Right lung (tissue), 5 donors: ENCODE data around the gene CD300A. TPM values are rescaled to one million over a fixed set of nuclear protein-coding genes. Genes with fewer than 3 reads are reported as not detected.
"Not testable (repeated sequence)": the region's sequence is repeated elsewhere in the genome, so short reads cannot be mapped to it uniquely, and the experiment has no call there.

Experiments used
- DNase-seq, 2 donors: peaks; one replicate each; pipeline ENCODE4 v3.0.0-alpha.2; 2013
- polyA plus RNA-seq, 5 donors: library from polyadenylated mRNA; unstranded; fragments of 120-200 nt; gene quantifications; one replicate each; pipeline versions ENCODE4 v1.2.1 to v1.2.3, GENCODE V29; 2013; ENCODE audit warnings: inconsistent platforms in 1 of 5, low replicate concordance in 1 of 5; ENCODE audit not compliant: insufficient read length in 5 of 5, insufficient read depth in 1 of 5

Gene CD300A
- polyA plus RNA-seq, 5 donors = 1.6 to 3.6 (median 2.1) TPM

DNA sequence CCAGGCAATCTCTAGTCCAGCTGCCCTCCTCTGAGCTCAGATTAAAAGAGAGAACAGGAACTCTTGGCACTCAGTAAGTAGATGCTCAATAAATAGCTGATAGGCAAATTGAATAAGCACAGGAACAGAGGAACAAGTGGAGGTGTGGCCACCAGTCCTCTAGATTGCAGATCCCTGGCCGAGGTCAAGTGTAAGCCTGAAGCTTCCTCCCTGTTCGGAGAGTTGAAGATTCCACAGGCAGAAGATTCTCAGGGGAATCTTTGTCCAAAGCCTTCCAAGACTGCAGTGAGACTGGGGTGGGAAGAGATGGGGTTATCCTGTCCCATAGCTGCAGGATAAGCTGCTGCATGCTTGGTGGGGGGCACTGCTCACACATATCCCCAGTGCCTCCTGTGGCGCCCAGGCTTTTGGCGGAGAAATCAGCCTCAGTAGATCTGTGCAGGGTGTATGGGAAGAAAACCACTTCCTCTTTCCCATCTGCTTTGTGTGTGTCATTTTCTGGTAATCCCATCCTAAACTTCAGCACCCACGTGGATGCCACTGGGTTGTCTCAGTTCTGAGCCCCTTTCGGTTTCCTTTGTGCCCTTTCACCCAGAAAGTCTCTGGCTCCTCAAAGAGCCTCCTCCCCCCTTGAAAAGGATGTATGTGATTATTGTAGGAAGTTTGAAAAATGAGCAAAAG, 12.1 kb downstream of the CD300A start:
- DNase-seq = no peak

- DNase-seq = no peak
Measured at GRCh38 chr17:74480290-74480689, 13.9 kb downstream of the CD300A start.

DNA sequence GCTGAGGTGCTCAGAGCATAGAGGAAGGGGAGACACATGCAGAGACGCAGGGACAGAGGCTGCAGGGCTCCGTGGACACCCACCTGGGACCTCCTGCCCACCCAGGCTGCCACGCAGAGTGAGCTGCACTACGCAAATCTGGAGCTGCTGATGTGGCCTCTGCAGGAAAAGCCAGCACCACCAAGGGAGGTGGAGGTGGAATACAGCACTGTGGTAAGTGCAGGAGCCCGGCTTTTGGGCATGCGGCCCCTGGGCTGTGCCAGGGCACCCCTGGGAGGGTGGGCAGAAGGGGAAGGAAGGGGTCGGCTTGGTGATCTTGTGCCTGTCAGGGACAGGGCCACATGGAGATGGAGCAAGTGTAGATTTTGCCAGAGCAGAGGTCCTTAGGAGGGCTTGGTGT, 15.2 kb downstream of the CD300A start:
- DNase-seq = no peak

DNA sequence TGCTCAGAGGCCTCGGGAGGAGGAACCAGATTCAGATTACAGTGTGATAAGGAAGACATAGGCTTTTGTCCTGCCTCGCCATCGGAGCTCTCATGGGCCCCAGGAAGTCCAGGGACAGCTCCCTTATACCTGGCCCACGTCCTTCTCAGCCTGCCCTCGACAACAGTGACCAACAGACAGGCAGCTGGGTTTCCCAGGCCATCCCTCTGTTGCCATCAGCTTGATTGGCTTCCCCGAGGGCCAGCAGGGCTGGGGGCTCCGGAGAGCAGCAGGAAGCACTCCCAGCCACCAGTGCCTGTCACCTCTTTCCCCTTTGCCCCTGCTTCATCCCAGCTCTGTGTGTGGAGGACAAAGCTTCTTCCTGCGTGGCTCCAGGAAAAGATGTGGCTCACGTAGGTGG, 17.6 kb downstream of the CD300A start:
- DNase-seq = no peak

DNA sequence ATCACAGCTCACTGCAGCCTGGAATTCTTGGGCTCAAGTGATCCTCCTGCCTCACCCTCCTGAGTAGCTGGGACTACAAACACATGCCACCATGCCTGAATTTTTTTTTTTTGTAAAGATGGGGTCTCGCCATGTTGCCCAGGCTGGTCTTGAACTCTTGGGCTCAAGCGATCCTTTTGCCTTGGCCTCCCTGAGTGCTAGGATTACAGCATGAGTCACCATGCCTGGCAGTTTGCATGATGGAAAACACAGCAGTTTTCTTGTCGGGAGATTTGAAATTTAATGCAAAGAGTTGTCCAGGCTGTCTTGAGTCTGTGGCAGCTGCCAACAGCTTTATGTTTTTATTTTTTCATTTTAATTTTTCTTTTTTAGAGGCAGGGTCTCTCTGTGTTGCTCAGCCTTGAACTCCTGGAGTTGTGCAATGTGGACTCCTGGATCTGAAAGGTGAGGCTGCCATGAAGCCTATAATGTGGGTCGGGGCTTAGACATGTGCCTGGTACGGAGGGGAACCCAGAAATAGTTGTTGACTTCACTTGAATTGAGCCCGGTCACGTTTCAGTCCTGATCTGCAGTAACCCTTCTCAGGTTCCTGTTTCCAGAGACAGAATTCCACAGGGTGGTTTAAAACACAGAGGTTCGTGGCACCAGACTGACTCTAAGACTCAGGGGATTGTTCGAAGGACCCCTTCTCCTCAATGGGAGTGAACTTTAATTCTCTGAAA, 18.7 kb downstream of the CD300A start:
- DNase-seq = no peak

- DNase-seq = no peak
Measured at GRCh38 chr17:74485841-74486240, 19.4 kb downstream of the CD300A start.

DNA sequence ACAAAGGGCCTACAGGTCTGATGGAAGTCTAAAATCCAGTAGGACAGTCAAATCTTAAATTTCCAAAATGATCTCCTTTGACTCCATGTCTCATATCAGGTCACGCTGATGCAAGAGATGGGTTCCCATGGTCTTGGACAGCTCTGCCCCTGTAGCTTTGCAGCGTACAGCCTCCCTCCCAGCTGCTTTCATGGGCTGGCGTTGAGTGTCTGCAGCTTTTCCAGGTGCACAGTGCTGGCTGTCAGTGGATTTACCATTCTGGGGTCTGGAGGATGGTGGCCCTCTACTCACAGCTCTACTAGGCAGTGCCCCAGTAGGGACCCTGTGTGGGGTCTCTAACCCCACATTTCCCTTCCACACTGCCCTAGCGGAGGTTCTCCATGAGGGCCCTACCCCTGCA, 21.8 kb downstream of the CD300A start:
- DNase-seq = not testable (repeated sequence)

GRCh38 chr17:74490716-74491115, 24.3 kb downstream of the CD300A start:
- no peak for DNase-seq

DNA sequence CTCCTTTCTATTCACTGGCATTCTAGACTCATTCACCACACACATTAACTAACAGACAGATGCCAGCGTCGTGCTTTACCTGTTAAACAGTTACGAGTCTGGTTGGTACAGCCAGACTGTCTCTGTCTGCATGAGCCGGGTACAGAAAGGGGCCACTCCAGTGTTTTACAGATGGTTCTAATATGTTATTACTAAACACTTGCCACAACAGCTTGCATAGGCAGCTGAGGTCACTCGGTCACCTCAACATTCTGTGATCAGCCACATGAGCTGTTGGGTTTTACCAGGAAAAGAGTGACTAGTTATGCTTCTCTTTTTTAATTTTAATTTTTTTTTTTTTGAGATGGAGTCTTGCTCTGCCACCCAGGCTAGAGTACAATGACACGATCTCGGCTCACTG, 25.2 kb downstream of the CD300A start:
- DNase-seq = no peak

GRCh38 chr17:74493331-74493833, 26.9 kb downstream of the CD300A start:
- peak; percentile 36 to 56 for DNase-seq

- DNase-seq = no peak
Measured at GRCh38 chr17:74497471-74497870, 31.0 kb downstream of the CD300A start.

DNA sequence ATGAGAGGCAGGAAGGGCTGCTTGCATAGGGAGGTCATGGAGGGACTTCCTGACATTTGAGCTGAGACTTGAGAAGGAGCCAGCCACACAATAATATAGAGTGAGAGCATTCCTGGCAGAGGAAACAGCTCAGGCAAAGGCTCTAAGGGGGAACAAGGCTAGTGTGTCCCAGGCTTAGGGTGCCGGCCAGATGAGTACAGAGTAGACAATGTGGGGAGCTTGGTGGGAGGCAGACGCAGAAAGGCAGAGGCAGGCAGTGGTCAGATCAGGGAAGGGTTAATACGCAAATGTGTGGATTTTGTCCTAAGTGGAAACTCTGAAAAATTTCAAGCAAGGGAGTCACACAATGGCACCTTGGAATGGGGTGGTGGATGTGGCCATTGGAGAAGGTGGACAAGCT, 33.6 kb downstream of the CD300A start:
- no peak for DNase-seq

DNA sequence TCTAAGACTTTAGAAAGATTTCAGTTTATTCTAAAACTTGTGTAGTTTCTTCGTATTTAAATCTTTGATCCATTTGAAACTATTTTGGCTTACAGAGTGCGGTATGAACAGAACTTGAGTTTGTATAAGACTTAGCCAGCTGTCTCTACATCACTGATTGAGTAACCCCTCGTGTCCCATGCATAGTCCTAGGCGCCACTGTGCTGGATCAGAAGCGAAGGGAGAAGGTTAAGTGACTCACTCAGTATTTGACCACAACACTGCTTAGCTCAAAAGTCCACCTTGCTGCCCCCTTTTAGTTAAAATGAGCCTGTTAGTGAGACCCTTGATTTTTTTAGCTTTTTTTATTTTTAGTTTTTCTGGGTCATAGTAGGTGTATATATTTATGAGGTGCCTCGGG, 36.4 kb downstream of the CD300A start:
- no peak for DNase-seq

DNA sequence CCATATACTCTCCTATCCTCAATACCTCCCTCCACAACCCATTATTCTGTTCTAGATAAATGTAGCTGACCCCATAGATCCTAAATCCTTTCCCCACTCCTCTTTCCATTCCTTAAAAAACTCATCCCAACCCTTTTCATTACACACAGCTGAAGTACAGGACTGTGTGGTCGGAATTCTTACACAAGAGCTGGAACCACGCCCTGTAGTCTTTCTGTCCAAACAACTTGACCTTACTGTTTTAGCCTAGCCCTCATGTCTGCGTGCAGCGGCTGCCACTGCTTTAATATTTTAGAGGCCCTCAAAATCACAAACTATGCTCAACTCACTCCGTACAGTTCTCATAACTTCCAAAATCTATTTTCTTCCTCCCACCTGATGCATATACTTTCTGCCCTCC, 37.5 kb downstream of the CD300A start:
- peak; percentile 18 to 36 for DNase-seq

- no peak for DNase-seq
Measured at GRCh38 chr17:74508156-74508555, 41.7 kb downstream of the CD300A start.

DNA sequence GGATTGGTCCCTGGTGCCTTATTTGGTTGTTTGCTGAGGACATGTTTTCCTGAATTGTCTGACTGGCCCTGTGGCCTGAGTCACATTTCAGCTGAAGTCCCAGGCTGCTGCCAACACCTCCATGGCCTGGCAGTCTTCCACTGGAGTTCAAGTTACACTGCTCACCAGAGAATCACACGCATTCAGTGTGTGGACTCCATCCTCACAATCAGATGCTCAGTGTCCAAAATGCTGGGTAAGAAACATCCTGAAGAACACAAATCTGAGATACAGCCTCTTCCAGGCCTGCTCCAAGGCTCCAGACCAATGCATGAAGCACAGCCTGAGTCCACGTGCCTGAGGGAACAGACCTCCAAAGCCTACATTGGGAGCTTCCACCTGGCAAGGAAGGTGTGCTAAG, 45.6 kb downstream of the CD300A start:
- DNase-seq = no peak

DNA sequence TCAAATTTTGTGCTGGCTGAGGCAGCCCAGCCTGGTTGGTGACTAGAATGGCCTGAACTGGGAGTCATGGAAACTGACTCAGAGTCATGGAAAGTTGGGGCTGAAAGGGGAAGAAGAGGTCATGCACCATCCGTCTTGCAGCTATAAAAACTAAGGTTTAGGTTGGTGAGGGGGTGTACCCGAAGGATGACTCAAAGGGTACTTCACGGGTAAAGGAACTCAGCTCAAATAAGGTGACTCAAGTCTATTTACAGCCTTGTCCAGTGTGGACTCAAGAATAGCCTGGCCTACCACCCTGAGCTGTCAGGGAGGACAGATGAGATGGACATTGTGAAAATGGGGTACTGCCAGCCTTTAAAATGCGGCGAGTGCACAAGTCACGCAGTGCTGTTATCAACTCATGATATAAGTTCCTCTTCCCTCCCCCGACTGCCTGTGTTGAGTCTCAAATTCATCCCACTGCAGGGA, 46.2 kb downstream of the CD300A start:
- no peak for DNase-seq

- DNase-seq = peak; percentile 13 to 31
Measured at GRCh38 chr17:74513987-74514631, 47.7 kb downstream of the CD300A start.

DNA sequence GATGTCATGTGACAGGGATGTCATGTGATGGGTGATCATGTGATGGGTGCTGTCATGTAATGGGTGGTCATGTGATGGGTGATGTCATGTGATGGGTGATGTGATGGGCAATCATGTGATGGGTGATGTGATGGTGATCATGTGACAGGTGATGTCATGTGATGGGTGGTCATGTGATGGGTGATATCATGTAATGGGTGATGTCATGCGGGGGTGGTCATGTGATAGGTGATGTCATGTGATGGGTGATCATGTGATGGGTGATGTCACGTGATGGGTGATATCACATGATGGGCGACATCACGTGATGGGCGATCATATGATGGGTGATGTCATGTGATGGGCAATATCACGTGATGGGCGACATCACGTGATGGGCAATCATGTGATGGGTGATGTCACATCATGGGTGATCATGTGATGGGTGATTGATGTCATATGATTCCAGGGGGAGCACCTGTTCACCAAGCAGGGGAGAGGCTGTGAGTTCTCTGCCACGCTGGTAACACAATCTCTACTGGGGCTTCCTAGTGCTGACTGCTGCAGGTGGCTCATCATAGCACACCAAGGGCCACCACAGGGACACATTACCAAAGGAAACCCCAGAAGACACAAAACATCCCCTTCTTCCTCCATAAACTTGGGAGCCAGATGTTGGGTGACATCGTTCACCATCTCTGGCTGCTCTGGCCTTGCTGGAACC, 48.3 kb downstream of the CD300A start:
- peak in 1 of 2 donors; percentile 36 for DNase-seq

DNA sequence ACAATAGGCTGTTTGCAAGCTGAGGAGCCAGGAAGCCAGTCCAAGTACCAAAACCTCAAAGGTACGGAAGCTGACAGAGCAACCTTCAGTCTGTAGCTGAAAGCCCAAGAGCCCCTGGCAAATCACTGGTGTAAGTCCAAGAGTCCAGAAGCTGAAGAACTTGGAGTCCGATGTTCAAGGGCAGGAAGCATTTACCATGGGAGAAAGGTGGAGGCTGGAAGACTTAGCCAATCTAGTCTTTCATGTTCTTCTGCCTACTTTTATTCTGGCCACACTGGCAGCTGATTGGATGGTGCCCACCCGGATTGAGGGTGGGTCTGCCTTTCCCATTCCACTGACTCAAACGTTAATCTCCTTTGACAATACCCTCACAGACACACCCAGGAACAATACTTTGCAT, 49.5 kb downstream of the CD300A start:
- DNase-seq = no peak

GRCh38 chr17:74516561-74517328, 50.3 kb downstream of the CD300A start:
- DNase-seq = no peak
